Spleen (tissue), 7 donors: ENCODE results near the gene DNAH12.

Experiments
- POLR2A ChIP-seq, 3 donors: fragments of 450-650 bp; IDR thresholded peaks; one replicate each; pipeline ENCODE4 v1.5.1; 2017; ENCODE audit warnings: antibody characterized with exemption in 3 of 3, mild to moderate bottlenecking in 1 of 3
- TF ChIP-seq, protein P1 (sequence below), 11 experiments: fragments of 200-600 bp in 7 of 11; fragments of 450-650 bp in 4 of 11; sonication (generic) in 4 of 11; IDR thresholded peaks in 8 of 11; conservative IDR thresholded peaks in 3 of 11; 1 replicate in 7 of 11; 2 replicates in 4 of 11; pipeline versions ENCODE4 v1.4.0 to v1.8.0; 2016 to 2021; ENCODE audit warnings: antibody characterized with exemption in 11 of 11, inconsistent platforms in 4 of 11, mild to moderate bottlenecking in 1 of 11
- donor health status: DM: no; HTN: no; CAD: no; lungs with moderate emphysema.
- donor health status: DM: no; HTN: no; CAD: no.
- donor health status: DM: no; HTN: no; CAD: no.

DNA sequence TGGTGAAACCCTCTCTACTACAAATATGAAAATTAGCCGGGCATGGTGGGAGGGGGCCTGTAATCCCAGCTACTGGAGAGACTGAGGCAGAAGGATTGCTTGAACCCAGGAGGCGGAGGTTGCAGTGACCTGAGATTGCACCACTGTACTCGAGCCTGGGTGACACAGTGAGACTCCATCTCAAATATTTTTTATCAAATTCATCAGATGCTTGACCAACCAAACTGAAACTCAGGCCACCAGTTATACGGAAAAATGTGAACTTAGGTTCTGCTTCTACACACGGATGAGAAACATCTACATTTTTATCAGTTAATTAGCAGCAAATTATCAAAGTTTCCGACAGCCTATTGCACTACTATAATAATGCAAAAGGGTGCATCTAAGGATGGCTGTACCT lies 48.2 kb upstream of the DNAH12 start:
- no peak for TF ChIP-seq POLR2A (IDR thresholded peaks at IDR 0.05)
- TF ChIP-seq, protein P1, sequence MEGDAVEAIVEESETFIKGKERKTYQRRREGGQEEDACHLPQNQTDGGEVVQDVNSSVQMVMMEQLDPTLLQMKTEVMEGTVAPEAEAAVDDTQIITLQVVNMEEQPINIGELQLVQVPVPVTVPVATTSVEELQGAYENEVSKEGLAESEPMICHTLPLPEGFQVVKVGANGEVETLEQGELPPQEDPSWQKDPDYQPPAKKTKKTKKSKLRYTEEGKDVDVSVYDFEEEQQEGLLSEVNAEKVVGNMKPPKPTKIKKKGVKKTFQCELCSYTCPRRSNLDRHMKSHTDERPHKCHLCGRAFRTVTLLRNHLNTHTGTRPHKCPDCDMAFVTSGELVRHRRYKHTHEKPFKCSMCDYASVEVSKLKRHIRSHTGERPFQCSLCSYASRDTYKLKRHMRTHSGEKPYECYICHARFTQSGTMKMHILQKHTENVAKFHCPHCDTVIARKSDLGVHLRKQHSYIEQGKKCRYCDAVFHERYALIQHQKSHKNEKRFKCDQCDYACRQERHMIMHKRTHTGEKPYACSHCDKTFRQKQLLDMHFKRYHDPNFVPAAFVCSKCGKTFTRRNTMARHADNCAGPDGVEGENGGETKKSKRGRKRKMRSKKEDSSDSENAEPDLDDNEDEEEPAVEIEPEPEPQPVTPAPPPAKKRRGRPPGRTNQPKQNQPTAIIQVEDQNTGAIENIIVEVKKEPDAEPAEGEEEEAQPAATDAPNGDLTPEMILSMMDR (IDR thresholded peaks at IDR 0.05 in 8 of 11, conservative IDR thresholded peaks at IDR 0.05 in 3 of 11) = no peak
